ENCODE measurements around the gene EIF4E3.

EIF4E3 gene

DNA sequence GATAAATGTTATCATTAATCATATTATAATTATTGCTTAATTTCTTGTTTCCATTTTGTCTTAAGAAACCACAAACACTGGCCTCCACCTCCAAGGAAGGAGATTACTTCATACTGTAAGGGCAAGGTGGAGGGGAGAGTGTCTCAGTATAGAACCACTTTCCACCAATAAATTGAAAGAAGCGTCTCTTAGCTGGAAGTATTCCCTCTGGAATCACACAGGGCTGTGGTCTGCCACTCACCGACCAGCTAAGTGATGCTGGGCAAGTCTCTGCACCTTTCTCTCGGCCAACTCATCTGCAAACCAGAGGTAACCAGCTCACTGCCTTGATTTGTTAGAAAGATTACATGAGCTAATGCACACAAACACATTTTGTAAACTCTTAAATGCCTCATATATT, 63.1 kb downstream of the EIF4E3 start:
- DNase-seq: no peak
- in situ Hi-C loops (cut with MboI; ENCODE audit: low pct_unique_long_range_greater_than_20kb, low sequenced_read_pairs): loop anchor here (25.0 kb wide), 1 partner anchor 1125 kb away; no protein-coding TSS in a partner anchor

DNA sequence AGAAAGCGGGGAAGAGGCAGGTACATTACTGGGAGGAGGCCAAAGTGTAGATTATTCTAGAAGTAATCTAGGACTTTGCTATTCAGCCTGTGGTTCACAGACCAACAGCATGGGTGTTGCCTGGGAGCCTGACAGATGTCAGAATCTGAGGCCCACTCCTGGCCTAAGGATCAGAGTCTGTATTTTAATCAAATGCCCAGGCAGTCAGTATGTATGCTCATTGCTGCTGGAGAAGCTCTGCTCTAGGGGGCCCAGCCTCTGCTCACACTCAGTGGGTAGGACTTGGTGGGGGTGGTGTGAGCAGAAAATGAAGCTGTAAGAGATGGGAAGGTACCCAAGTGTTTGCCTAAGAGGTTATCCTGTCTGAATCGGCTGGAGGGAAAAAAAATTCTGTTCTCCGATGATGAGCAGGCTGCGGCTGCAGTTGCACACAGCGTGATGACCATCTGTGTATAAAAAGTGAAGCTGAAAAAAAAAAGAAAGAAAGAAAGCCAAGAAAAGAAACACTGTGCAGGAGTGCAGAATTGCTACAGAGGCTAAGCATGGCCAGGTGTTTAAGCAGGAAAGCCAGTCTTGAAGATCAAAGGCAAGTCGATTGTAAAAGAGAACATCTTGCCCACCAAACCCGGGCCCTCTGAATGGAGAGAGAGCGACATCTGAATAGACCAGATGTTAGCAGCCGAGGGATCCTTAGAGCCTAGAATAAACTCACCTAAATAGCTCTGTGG, 65.2 kb downstream of the EIF4E3 start:
- in situ Hi-C loops (cut with MboI; ENCODE audit: low pct_unique_long_range_greater_than_20kb, low sequenced_read_pairs): loop anchor here (25.0 kb wide), 1 partner anchor 1123 kb away; no protein-coding TSS in a partner anchor
- DNase-seq: no peak

DNA sequence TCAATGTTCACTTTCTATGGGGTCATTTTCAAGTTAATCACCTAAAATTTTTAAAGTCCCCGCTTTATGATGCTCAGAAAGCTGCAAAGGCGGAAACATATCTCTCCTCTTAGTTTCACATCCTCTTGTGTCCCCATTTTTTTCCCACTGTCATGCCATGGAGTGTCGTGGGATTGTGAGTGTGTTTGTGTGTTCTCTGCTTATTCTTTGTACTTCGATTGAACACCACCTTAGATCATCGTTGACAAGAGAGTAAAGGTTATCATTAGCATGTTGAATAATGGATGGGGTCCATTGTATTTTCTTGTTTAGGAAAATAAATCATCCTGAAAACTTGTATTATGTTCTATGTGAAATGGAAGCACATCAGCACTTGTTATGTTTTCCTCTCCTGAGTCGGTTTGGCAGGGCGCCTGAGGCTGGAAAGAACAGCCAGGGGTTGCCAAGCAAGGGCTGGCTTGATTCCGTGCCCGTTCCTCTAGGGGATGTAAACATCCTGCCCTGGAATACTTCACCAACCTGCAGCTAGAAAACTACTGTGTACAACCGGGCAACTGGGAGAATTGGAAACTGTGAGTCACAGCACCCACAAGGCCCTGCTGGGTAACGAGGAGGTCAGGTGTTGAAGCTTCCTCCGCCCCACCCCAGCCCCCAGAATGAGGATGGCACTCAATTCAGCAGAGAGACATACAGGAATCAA, 67.2 kb downstream of the EIF4E3 start:
- DNase-seq: no peak
- in situ Hi-C loops (cut with MboI; ENCODE audit: low pct_unique_long_range_greater_than_20kb, low sequenced_read_pairs): loop anchor here (25.0 kb wide), 1 partner anchor 1121 kb away; no protein-coding TSS in a partner anchor

DNA sequence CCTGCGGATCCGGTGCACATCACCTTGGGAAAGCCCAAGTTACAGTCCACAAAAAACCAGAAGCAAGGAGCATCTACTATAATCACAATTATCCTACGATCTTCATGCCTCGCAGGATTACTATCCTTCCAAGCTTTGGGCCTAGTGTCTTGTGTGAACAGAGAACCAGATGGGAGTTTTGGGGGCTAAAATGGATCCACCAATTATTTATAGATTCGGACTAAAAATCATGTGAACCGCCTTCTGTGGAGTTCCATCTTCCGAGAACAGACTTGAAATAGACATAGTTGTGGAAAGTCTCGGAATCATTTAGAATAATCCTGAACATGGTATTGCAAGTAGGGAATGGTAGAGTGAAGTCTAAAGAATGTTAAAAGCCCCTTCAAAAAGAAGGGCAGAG, 70.1 kb downstream of the EIF4E3 start:
- DNase-seq: no peak
- in situ Hi-C loops (cut with MboI; ENCODE audit: low pct_unique_long_range_greater_than_20kb, low sequenced_read_pairs): loop anchor here (25.0 kb wide), 1 partner anchor 1118 kb away; no protein-coding TSS in a partner anchor

DNA sequence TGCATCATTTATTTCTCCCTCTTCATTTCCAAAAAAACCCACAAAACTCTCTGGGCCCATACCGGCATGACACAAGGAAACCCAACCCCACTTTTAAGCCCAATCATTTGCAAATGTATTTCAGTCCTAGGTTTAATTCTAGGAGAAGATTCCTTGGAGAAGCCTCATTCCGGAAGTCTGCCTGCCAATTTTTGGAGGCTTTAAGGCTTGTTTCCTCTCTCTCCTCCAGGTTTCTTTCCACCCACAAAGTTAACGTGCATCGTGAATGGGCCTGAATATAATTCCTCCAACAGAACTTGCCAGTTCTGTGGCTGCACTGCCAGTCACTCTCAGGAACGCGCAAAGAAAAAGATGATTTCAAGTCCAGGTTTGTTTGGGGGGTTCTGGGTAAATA, 71.8 kb downstream of the EIF4E3 start:
- in situ Hi-C loops (cut with MboI; ENCODE audit: low pct_unique_long_range_greater_than_20kb, low sequenced_read_pairs): loop anchor here (25.0 kb wide), 1 partner anchor 1116 kb away; no protein-coding TSS in a partner anchor

DNA sequence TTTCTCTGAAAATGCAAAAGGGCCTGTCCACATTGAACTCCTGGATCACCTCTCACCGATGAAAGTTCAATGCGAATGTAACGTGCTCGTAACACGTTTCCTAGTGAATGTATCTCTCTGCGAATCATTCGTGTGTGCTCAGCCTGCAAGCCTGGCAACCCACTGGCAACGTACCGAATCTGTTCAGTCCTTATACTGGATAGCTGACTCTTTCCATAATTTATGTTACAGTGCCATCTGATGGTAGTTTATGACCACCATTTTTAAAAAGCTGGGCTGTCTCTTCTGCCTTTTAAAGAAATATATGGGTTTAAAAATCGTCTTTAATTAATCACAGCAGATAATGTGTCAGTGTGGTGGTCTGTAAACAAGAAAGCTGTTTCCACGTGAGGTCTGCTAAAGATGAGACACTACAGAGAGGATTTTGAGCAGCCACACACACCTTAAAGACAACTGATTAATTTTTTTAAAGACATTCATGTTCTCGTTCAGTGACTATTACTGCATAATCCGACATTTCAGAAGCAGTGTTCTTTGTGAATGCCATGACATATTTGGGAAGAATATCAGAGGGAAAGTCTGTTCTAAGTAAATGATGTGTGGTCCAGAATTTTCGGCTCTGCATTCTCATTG, 72.3 kb downstream of the EIF4E3 start:
- in situ Hi-C loops (cut with MboI; ENCODE audit: low pct_unique_long_range_greater_than_20kb, low sequenced_read_pairs): loop anchor here (25.0 kb wide), 1 partner anchor 1116 kb away; no protein-coding TSS in a partner anchor
- DNase-seq: peak; percentile 65

More for the DNA sequence above, 71.8 kb downstream of the EIF4E3 start:
- no peak for DNase-seq

DNA sequence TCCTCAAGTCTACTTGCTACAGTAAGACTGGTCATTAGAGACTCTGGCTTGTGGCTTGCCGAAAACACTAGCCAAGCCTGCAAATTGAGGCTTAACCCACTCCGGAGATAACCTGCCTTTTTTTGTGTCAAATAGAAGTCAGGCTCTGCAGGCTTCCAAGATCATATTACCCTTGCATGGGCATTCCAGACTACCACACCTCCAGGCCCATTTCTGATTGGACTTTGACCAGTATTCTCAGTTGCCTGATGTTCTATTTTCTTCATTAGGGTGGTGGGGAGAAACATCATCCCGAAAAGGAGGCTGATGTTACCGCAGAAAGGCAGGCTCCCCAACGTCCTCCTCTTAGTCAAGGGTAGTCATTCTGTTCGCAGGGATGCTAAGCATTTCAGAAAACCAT, 73.6 kb downstream of the EIF4E3 start:
- in situ Hi-C loops (cut with MboI; ENCODE audit: low pct_unique_long_range_greater_than_20kb, low sequenced_read_pairs): loop anchor here (25.0 kb wide), 1 partner anchor 1114 kb away; no protein-coding TSS in a partner anchor
- no peak for DNase-seq

DNA sequence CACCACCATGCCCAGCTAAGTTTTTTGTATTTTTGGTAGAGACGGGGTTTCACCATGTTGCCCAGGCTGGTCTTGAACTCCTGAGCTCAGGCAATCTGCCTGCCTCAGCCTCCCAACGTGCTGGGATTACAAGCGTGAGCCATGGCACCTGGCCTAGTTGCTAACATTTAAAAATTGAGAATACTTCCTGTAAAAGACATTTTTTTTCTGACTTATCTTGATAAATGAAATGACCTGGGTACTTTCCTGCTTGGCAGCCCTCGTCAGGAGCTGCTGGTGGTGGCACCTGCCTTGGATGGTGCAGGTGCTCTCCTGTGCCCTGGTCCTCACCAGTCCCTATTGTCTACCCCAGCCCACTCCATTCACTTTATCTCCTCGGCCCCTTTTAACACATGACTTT, 74.8 kb downstream of the EIF4E3 start:
- in situ Hi-C loops (cut with MboI; ENCODE audit: low pct_unique_long_range_greater_than_20kb, low sequenced_read_pairs): loop anchor here (25.0 kb wide), 1 partner anchor 1113 kb away; no protein-coding TSS in a partner anchor
- DNase-seq: no peak

DNA sequence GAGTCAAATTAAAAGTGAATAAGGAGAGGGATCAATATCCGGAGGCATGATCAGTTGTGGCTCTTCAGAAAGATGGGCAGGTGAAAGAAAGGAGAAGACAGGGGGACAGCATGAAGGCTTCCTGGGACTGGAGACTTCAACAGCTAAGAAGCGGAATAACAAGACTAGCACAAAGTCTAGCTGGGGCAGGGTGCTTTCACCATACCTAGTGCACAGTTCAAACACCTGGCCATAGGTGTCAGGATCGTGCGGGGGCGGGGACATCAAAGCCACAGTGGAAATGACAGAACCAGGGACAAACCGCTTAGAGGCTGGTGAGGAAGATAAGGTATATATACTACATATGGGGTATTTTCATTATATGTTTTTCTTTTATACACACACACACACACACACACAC, 75.4 kb downstream of the EIF4E3 start:
- in situ Hi-C loops (cut with MboI; ENCODE audit: low pct_unique_long_range_greater_than_20kb, low sequenced_read_pairs): loop anchor here (25.0 kb wide), 1 partner anchor 1112 kb away; no protein-coding TSS in a partner anchor
- no peak for DNase-seq

DNA sequence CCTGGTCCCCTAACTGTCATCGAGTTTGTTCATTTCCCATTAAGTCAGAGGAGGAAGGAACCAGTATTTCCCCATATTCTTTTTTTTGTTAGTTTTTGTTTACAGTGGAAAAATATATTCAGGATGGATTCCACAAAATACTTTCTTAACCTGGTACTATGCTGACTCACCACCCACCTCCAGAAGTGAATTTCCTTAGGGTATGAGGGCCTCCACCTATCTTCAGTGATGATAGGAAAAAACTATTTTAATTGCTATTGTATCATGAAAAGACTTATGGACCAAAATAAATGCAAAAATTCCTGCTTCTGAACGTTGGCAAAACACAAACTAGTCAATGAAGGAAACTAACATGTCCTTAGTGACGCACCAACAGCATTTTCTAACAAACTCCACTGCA, 77.5 kb downstream of the EIF4E3 start:
- in situ Hi-C loops (cut with MboI; ENCODE audit: low pct_unique_long_range_greater_than_20kb, low sequenced_read_pairs): no loop called here
- no peak for DNase-seq

DNA sequence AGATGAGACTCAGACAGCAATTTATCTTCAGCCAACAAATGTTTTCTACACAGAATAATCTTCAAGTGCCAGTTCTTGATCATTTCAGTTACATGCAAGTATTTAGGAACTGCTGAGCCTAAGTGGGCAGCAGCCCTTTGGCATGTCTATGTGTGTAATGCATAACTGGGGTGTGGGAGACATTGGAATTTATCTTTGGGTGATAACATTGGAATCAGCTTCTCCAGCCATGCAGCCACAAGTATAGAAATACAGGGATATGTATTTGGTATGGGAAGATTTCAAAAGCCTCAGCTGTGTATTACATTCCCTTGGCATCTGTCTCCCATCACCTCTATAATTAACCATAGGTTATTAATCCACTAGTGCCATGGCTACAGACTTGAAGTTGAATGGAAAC, 78.2 kb downstream of the EIF4E3 start:
- no peak for DNase-seq
- in situ Hi-C loops (cut with MboI; ENCODE audit: low pct_unique_long_range_greater_than_20kb, low sequenced_read_pairs): no loop called here

DNA sequence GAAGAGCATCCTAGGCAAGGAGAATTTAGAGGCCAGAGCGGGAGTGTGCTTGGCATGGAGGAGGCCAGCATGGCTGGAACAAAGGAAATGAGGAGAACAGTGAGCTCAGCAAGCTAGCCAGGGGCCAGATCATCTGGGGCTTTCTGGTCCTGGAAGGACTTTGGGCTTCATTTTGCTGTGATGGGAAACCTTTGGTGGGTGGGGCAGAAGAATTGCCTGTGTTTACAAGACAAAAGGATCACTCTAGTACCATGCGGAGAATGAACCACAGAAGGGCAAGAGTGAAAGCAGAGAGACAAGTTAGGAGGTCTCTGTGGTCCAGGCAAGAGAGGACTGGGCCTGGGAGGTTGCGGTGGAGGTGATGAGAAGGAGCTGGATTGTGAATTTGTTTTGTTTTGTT, 80.1 kb downstream of the EIF4E3 start:
- in situ Hi-C loops (cut with MboI; ENCODE audit: low pct_unique_long_range_greater_than_20kb, low sequenced_read_pairs): no loop called here
- DNase-seq: no peak

DNA sequence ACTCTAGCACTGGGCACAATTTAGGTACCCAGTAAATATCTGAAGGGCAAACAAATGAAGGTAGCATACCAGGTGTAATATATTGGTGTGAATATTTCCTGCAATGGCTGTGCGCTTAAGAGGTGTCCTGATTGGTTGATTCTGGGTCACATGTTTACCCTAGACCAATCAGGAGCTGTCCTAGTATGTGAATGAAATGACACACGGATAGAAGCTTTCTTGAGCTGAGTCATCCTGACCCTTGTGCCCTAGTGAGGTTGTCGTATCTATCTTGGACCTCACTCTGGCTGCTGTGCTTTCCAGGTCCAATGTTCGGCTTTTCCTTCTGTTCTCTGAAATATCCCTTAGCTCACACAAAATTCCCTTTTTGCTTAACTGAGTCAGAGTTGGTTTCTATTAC, 83.5 kb downstream of the EIF4E3 start:
- no peak for DNase-seq
- in situ Hi-C loops (cut with MboI; ENCODE audit: low pct_unique_long_range_greater_than_20kb, low sequenced_read_pairs): no loop called here

DNA sequence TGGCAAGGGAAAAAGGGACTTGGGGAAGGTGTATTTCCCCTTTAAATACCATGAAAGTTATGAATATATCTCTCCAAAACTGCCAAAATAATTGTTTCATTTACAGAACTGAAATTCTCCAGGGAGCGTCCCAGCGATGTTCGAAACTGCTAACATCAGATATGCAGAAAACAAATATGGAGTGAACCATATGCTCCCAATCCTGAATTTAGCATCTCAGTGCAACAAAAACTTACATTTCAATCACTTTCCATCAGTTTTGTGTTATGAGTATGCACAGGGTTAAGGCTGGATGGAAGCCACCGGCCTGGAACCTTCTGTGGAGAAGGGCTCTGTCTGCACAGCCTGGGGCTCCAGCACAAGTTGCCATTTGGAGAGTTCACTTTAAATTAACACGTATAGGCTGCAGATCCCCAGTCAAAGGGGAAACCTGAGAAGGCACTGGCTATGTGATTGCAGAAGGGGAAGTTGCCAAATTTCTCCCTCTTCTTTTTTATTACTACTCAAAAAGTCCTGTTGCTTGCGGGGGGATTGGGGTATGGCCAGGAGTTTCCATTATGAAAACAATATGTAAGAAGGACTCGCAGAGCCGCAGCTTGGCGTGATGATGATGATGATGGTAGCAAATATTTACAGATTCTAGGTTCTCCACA, 84.7 kb downstream of the EIF4E3 start:
- peak; percentile 51 for DNase-seq
- in situ Hi-C loops (cut with MboI; ENCODE audit: low pct_unique_long_range_greater_than_20kb, low sequenced_read_pairs): no loop called here

DNA sequence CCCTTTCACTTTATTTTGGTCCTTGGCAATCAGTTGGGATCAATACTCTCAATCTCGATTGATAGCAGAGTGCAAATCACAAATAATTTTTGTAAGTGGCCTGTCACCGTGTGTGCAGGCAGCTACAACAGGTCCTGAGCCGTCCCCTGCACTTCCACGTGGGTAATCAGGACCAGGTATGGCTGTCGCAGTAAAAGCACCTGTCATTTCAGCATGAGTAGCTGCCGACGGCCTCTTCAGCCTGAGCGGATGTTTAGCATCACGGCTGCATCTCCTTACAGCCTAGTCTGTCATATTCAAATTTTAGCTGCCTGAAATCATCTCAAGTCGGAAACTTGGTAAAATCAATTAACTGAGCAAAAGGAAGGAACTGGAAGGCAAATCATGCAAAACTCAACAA, 88.7 kb downstream of the EIF4E3 start:
- DNase-seq: no peak
- in situ Hi-C loops (cut with MboI; ENCODE audit: low pct_unique_long_range_greater_than_20kb, low sequenced_read_pairs): no loop called here

DNA sequence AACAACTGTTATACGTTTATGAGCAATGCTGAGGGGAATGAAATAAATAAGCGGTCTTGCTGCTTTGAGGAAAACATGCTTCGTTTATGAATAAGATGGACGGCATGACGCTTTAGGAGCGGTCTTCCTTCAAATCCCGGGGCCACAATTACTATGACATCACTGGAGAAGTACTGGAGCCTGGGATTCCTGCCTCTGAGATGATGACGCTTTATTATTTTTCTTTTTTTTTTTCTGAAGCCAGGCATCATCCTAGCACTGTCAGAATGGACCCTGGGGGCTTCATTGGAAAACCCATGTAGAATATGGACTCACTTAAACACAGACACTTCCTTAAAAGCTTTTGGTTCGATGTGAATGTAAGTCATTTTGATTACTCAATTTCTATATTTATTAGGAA, 89.2 kb downstream of the EIF4E3 start:
- DNase-seq: no peak
- in situ Hi-C loops (cut with MboI; ENCODE audit: low pct_unique_long_range_greater_than_20kb, low sequenced_read_pairs): no loop called here

DNA sequence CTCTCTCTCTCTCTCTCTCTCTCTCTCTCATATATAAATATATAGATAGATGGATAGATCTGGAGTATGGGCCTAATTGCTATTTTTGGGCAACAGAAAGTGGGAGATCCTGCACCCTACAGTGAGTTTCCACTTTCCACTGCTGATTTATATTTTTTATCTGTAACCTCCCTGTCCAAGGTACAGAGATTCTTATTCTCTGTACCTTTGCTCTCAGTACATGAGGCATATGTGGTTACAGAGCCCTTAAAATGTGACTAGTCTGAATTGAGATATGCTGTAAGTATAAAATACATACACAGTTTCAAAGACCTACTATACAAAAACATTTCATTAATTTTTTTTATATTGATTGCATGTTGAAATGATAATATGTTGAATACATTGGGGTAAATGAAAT, 90.5 kb downstream of the EIF4E3 start:
- no peak for DNase-seq
- in situ Hi-C loops (cut with MboI; ENCODE audit: low pct_unique_long_range_greater_than_20kb, low sequenced_read_pairs): no loop called here

DNA sequence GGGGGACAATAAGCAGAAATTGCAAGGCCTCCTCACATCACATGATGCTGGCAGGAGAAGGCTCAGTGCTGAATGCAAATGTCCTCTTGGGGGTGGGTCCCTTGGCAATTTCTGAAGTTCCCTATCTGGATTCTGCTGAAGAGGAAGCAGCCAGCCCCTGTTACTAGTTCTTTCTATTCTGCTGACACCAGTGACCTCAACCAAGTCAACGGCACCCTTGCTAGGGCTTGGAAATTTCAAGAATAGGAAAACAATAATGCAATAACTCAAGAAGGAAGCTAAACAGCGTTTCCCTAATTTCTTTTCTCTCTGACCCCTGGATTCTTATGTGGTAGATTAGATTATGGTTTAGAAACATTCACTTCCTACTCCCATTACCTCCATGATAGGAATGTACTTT, 95.5 kb downstream of the EIF4E3 start:
- in situ Hi-C loops (cut with MboI; ENCODE audit: low pct_unique_long_range_greater_than_20kb, low sequenced_read_pairs): no loop called here
- peak; percentile 42 for DNase-seq

DNA sequence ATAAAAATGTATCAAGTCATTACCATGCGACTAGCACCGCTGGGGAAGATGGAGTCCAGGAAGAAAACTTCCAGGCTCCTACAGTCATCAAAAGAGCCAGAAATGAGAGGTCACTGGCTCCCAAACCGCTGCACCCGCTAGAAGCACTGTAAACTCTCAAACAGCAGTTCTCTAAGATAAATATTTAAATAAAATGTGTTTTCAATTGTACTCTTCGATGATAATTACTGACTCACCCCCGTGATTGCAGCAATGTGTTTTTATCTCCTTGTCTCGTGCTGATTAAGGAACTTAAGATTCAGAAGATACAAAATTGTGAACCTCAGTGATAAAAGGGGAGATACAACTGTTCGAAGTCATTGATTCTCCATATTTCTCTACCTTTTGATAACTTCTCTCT, 95.9 kb downstream of the EIF4E3 start:
- in situ Hi-C loops (cut with MboI; ENCODE audit: low pct_unique_long_range_greater_than_20kb, low sequenced_read_pairs): no loop called here
- DNase-seq: no peak
